Measurements from ENCODE around the gene PDSS1.
"Not testable (repeated sequence)": the region's sequence is repeated elsewhere in the genome, so short reads cannot be mapped to it uniquely, and the experiment has no call there.

The PDSS1 gene, protein sequence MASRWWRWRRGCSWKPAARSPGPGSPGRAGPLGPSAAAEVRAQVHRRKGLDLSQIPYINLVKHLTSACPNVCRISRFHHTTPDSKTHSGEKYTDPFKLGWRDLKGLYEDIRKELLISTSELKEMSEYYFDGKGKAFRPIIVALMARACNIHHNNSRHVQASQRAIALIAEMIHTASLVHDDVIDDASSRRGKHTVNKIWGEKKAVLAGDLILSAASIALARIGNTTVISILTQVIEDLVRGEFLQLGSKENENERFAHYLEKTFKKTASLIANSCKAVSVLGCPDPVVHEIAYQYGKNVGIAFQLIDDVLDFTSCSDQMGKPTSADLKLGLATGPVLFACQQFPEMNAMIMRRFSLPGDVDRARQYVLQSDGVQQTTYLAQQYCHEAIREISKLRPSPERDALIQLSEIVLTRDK

DNA sequence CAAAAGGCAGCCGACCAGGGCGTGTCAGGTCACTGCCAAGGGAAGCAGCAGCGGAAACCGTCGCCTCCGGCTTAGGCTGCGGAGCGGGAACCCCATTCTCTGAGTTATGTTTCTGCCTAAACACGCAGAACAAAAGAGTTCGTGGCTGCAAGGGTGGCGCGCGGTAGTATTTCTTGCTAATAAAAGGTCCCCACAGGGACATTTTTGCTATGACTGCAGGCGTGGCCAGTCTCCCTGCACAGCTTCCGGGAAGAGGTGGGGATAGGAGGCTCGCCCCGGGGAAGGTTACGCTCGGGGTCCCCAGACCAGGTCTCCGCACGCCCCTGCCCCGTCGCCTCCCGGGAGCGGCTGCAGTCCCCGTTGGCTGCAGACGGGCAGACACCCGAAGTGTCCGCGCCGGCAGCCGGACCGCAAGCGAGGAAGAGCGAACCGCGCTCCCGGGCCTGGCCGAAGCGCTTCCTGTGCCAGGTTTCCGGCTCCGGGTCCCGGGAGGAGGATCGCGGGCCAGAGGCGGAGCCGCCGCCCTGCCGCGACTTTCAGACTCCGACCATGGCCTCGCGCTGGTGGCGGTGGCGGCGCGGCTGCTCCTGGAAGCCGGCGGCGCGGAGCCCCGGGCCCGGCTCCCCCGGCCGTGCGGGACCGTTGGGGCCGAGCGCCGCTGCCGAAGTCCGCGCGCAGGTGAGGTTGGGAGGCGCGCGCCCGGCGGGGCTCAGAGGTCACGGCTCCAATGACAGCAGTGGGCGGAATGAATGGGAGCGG, at the start of gene PDSS1:
Gene PDSS1 (plus strand): TSS at position 539 of the 759 bp plus-strand sequence. CDS start 11 bp downstream, at position 550.
- peak; percentile 57 to 60 for DNase-seq

DNA sequence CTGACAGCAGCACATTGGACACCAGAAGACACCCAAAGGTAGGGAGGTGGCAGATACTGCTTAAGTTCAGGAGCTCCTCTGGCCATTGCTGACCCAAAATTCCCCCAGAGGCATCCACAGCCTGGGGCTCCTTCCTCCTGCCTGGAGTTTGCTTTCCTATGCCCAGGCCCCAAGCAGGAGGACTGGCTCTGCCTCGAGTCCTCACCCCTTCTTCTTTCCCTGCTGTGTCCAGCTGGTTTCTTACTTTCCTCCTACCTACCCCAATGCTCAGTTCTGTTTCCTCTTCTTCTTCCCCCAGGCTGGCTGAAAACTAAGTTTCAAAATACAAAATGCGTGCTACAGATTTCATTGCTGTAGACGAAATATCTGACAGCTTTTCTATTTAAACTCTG, 49.3 kb upstream of the PDSS1 start:
- not testable (repeated sequence) for DNase-seq

DNA sequence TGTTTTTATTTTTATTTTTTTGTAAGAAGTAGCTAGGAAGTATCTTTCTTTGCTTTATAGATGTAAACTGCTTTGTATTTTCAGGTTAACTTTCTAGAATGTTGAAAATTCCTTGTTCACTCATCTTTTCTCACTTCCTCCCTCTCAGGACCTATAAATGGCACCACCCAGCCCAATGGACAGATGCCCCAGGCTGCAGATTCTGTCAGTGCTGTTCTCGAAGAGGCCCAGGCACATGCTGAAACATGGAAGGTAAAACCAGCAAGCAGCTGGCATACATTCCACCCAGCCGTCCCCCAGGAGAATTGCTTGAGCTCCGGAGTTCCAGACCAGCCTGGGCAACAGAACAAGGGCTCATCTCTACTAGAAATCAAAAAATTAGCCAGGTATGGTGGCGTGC, 47.1 kb upstream of the PDSS1 start:
- no peak for DNase-seq

DNA sequence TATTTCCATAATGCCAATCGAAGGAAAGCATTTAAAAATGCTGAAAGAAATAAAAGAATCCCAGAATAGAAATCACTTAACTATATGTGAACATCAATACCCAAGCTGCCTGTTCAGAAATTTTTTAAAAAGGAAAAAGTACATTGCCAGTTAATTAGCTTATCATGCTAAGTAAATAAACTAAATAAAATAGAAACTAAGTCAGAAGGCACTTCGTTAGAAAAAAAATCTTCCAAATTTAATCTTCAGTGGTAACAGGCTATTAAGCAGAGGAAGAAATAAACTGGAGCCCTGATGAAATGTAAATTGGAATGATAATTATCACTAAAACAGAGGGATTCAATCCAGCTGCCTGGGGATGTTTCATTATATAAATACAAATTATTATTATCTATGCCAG, 46.0 kb upstream of the PDSS1 start:
- not testable (repeated sequence) for DNase-seq

DNA sequence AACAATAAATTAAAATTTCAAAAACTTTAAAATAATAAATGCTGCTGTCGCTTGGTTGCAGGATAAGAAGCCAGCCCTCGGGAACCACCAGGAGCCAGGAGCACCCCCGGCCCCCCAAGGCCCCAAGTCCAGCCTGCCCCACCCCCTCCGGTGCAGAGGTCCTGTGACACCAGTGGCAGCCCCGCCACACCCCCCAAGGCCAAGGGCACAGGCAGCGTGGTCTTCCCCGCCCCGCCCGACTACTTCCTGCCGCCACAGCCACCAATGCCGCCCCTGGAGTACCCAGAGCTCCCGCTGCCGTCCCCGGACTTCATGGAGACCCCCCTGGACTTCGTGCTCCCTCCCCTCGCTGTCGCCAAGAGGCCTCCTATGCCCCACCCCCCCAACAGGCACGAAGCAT, 44.5 kb upstream of the PDSS1 start:
- no peak for DNase-seq

DNA sequence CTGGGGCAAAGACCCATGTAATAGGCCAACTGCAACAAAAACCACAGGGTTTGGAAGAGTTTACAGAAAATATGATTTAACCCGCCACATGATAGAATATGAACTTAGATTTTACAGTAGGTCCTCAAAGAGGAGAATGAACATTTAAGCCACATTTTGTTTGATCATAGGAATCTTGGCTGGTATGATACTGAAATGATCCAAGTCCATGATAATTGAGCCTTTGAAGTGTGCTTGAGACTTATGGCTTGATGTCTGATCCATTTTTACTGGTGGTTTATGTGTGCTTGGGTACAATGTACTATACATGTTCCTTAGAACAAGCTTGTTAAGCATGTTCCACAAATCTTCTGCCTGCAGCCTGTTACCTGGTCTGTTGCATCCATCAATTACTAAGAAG, 41.8 kb upstream of the PDSS1 start:
- DNase-seq: no peak

DNA sequence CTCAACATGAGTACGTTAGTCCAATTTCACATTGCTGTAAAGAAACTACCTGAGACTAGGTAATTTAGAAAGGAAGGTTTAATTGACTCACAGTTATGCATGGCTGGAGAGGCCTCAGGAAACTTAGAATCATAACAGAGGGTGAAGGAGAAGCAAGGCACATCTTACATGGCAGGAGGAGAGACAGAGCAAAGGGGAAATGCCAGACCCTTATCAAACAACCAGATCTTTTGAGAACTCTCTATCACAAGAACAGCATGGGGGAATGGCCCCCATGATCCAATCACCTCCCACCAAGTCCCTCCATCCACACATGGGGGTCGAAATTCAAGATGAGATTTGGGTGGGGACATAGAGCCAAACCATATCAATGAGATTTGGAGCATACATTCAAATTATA, 34.6 kb upstream of the PDSS1 start:
- no peak for DNase-seq

DNA sequence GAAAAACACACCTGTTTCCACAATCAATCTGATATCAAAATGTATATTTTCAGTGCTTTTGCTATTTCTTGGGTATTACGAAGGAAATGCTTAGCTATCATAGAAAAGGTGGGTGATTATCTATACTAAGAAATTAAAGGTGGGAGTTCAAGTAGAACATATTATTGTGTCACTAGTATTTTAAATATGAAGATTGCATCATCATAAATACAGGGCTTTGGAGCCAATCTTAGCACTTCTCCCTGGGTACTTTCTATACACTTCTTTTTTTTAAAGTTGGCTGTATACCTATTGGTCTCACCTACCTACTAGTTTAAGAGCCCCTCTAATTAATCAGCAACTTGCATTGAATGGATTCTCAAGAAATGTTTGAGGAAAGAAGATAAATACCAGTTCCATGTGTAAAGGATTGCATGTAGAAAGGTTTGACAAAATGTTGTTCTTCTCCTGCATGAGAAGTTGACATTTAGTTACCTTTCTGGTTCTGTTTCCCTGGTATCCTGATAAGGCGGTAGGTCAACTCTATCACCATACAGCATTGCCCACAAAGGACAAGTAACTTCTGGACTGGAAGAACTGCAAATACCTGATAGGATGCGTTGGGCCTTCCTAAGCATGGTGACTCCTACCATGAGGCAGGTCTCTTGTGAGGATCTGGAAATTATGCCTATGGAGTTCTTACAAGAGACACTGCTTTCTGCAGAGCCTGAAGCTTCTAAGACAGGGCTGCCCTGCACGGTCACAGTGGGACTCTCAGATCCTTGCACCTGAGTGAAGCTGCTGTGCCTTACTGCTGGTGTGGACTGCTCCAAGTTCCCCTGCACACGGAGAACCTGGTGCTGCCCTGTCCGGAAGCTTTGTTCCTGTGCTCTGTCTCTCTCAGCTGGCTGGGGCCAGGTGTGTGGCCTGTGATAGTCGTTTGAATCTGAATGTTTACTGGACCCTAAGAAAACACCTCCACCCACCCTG, 32.1 kb upstream of the PDSS1 start:
- no peak for DNase-seq

DNA sequence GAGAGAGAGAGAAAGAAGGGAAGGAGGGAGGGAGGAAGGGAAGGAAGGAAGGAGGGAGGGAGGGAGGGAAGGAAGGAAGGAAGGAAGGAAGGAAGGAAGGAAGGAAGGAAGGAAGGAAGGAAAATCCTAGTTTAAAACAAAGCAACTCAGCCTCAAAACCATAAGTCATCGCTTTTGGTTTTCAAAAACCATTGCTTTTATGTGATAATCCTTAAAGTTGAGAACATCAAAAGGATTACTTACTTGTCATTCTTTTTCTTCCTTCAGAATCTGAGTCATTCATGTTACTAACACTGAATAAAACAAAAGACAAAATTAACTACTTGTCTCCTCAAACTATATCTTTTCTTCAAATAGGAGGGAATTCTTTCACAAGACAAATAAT, 21.6 kb upstream of the PDSS1 start:
- no peak for DNase-seq

DNA sequence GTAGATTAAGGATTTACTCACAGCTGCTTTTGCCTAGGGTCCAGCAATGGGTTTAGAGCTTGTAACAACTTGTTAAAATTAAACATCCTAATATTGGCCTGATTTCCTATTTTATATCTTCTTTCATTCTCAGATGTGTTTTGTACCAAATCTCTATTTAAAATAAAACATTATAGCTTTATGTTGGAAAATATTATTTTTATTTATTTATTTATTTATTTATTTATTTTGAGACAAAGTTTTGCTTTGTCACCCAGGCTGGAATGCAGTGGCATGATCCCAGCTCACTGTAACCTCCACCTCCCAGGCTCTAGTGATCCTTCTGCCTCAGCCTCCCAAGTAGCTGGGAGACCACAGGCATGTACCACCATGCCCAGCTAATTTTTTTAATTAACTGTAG, 17.9 kb upstream of the PDSS1 start:
- DNase-seq: no peak

DNA sequence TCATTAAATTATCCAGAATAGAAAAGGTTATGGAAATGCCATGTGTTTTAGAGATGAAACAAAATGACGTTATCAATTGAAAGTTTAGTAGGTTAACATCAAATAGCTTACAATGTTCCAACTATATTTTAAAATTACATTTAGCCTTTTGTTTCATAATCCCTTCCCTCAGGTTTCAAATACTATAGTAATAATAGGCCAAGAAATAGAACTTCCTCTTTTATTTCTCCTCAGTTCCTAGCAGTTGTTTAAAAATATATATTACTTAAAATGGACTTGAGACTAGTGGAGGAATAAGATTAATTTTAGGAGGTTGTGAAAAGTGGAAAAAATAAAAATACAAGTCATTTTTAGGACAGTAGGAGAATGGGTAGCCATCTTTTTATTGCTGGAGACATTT, 16.4 kb upstream of the PDSS1 start:
- no peak for DNase-seq

DNA sequence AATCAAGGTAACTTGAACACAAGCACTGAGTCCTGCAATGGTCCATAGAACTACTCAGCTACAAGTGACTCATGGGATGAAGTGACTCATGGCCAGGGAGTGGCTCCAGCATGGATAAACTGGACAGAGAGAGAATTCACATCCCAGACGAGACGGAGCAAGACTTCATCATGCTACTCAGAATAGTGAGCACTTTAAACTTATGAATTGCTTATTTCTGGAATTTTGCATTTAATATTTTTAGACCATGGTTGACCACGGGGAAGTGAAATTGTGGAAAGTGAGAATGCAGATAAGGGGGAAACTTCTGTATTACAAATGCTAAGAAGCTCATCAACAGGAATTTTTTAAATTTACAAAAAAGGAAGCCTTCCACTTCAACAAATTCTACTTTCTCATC, 15.5 kb upstream of the PDSS1 start:
- DNase-seq: not testable (repeated sequence)

DNA sequence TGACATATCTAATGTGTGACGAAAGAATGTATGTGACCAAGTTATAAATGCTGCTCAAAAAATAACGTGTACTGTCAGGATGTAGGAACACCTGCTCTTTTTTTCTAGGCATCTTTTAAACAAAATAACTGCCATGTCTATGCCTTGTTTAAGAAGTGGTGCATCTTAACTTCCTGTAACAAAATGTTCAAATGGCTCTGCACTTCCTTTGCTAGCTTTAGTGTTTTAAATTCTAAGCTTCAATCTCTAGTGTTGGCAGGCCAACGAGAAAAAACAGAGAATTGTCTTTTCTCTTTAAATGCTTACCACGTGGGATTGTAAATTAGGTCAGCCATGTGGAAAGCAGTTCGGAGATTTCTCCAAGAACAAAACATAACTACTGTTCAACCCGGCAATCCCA, 14.6 kb upstream of the PDSS1 start:
- DNase-seq: no peak

DNA sequence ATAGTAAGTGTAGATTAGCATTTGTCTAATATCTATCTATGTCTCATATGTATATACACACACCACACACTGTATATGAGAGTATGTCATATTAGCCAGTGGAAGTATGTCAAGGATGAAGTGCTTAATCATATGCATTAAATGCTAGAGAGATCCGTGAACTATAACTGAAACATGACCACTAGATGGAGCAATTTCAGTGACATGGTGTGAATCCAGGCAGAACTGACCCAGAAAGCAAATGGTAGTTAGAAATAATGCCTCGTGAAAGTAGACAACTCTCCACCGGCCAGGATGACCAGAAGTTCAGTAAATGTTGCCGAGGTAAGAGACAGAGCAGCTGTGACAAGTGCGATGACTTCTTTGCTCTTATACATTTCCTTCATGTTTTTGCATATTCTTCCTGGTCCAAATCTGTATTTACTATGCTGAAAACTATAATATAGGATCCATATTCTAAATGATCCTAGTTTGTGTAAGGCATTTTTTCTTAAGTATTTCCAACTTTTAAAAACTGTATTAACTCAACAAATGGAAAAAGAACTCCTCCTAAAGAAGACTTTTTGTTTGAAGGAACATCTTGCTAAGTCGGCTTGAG, 12.7 kb upstream of the PDSS1 start:
- not testable (repeated sequence) for DNase-seq

DNA sequence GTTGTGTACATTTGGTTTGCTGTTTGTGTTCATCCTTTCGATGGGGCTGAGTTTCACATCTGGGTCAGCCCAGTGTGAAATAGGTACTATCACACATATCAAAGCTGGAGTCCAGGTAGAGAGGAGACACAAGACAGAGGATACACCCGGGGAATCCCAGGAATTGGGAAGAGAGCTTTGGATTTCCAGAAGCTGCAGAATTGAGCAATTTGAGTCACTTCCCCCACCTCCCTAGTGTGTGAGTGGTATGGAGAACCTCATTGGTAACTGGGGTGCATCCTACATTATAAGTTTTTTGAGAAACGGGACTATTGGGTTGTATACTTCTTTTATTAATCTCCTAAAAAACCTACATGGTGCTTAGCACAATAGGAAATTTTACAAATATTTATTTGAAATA, 12.1 kb upstream of the PDSS1 start:
- no peak for DNase-seq

DNA sequence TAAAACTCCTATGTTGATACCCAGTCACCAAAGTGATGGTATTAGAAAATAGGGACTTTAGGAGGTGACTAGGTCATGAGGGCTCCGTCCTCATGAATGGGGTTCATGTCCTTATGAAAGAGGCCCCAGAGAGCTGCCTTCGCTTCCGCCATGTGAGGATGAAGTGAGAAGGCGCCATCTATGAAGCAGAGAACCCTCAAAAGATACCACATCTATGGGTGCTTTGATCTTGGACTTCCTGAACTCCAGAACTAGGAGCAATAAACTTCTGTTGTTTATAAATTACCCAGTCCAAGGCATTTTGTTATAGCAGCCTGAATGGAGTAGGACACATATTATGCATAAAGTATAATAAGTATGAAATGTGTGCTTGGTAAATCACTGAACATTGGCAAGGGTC, 8.1 kb upstream of the PDSS1 start:
- no peak for DNase-seq

DNA sequence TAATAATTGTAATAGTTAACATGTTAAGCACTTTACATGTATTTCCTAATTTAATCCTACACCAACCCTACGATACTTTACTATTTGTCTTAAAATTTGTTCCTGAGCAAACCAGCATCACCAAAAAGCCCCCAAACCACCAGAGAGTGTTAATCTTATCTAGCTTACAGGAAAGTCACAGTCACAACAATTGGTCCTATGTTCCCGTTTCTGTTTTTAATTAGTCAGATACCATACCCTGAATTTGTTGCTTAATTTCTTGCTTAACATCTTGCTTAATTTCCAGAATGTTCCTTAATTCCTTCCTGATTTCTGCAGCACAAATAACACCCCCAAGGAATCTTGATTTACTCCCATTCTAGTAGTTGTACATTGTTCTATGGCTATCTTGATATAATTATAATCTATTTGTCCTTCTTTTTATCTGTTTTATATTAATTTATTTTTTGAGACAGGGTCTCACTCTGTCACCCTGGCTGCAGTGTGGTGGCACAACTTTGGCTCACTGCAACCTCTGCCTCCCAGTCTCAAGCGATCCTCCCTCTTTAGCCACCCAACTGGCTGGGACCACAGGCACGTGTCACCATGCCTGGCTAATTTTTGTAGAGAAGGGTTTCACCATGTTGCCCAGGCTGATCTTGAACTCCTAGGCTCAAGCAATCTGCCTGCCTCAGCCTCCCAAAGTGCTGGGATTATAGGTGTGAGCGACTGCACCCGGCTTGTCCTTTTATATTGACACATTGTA, 6.6 kb upstream of the PDSS1 start:
- DNase-seq: no peak

DNA sequence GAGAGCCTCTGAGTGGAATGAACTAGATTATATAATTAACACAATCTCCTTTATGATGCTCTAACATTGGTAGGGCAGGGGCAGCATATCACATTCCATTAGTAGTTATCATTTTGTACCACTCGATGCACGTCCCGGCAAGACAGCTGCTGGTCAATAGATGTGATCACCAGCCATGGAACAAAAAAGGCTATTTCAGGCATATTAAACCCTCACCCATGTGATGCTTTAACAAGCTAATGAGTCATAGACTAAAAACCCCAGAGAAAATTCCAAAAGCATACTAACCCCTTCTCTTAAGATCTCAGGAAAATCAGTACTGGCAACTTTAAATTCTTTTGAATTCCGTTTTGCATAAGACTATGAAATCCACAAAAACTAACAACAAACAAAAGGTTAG, 3.0 kb upstream of the PDSS1 start:
- DNase-seq: not testable (repeated sequence)

DNA sequence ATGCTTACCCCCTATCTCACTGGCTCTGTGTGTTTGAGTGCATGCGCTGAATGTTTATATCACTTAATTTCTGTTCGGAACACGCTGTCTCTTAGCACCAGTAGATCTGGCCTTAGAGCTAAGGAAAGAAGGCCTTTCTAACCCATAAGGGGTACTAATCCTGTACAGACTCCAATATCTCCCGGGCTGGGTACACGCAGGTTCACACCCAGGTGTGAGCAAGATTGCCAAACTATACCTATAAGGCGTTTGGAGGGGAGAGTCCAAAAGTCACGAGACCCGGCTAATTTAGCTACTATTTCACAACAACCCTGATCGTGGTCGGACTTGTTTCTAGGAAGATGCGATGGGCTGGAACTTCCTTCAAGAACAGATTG, 727 bp upstream of the PDSS1 start:
- DNase-seq: no peak

DNA sequence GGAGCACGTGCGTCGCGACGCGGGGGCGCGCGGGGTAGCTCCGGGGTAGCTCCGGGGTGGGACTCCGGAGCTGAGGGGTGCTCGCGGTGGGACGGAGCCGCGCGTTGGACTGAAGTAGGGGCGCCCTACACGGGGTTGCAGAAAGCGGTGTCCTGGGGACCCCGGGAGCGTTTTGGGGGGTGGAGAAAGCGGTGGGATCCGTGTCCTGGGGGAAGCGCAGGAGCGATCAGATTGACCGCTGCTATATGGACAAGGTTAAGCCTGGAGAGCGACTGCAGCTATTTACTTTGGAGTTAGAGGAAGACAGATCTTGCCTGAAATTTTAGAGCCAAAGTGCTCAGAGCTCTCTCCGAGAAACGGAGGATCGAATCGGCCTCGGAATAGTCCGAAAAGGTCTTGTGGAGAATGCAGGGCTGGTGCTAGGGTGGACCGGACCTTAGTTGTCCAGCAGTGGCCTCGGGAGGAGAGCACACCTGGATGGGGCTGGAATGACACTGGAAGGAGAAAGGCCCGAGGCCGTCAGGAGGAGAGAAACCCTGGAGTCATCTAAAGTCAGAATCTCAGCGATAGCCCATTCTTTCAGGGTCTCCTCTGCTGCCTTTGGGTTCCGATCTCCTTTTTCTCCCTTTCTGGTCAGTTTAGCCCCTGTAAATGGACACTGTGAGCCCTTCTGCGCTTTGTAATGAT, 564 bp downstream of the PDSS1 start:
- DNase-seq: no peak

DNA sequence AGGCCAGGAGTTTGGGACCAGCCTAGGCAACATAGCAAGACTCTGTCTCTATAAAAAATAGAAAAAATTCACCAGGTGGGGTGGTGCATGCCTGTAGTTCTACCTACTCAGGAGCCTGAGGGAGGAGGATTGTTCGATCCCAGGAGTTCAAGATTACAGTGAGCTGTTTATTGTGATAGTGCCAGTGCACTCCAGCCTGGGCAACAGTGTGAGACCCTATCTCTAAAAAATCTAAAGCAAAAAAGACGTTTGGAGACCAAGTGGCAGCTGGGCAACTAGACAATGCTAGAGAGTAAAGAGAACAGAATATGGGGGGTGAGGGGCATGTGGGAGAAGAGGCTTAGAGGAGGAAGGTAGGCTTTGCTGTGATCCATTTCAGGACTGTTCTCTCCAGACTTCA, 1.4 kb downstream of the PDSS1 start:
- DNase-seq: no peak
